ENCODE measurements around the gene SCOC.
A peak's percentile ranks its signal among the peaks of the same experiment; 100 is the strongest.

Gene SCOC

GRCh38 chr4:140427106-140427918, 53.9 kb downstream of the SCOC start, which contains the start of gene CLGN:
Gene CLGN (minus strand): TSS chr4:140427648. CDS start chr4:140413078, 14,570 bp downstream.
- Histone ChIP-seq H2AFZ (ENCODE audit: low read depth, low read length, severe bottlenecking) (peak within 1 kb of the TSS; percentile 79), H3K9me2 (replicated peaks; ENCODE audit: insufficient read depth, low read length) (no peaks in the 10 kb centered on the region), H3K36me3 (ENCODE audit: low read length) (no peaks in the 10 kb centered on the region), H3K27me3 (ENCODE audit: low read length) (no peaks in the 10 kb centered on the region), H3F3A (ENCODE audit: insufficient read depth) (no peaks in the 10 kb centered on the region), H3K4me2 (ENCODE audit: low read depth, low read length, poor library complexity, severe bottlenecking) (peak within 1 kb of the TSS; percentile 70), H3K27ac (ENCODE audit: low read depth, low read length) (peak within 1 kb of the TSS; percentile 9; the same call in 1 of the 2 replicates), H3K79me2 (ENCODE audit: insufficient read depth, low read length) (0 out of 2 replicates have a peak, but pooled peaks cover 12% of the 10 kb centered on the region), H3K9me3 (ENCODE audit: insufficient read depth, low read length) (no peaks in the 10 kb centered on the region), H4K20me1 (ENCODE audit: low read depth, low read length) (no peaks in the 10 kb centered on the region), H3K4me3 (ENCODE audit: insufficient read depth, low read length, poor library complexity, severe bottlenecking) (peak within 1 kb of the TSS; percentile 69), H3K9ac (ENCODE audit: low read length) (peak within 1 kb of the TSS; percentile 74)
- TF ChIP-seq CTCF (IDR thresholded peaks at IDR 0.05; ENCODE audit: insufficient read depth, low read length, poor library complexity, severe bottlenecking) (peak; percentile 15), EZH2phosphoT487 (conservative IDR thresholded peaks at IDR 0.05; ENCODE audit: low read length) (no peak)

GRCh38 chr4:140427919-140428471, 54.5 kb downstream of the SCOC start:
- Histone ChIP-seq H3K27me3 (ENCODE audit: low read length) (no peaks in the 10 kb centered on the region), H3K9ac (ENCODE audit: low read length) (peak overlapping the region; percentile 74), H3K27ac (ENCODE audit: low read depth, low read length) (peak overlapping the region; percentile 9; the same call in 1 of the 2 replicates), H3K9me3 (ENCODE audit: insufficient read depth, low read length) (no peaks in the 10 kb centered on the region), H3K9me2 (replicated peaks; ENCODE audit: insufficient read depth, low read length) (no peaks in the 10 kb centered on the region), H3F3A (ENCODE audit: insufficient read depth) (no peaks in the 10 kb centered on the region), H4K20me1 (ENCODE audit: low read depth, low read length) (no peaks in the 10 kb centered on the region), H3K36me3 (ENCODE audit: low read length) (no peaks in the 10 kb centered on the region), H3K4me3 (ENCODE audit: insufficient read depth, low read length, poor library complexity, severe bottlenecking) (peak overlapping the region; percentile 69), H3K4me2 (ENCODE audit: low read depth, low read length, poor library complexity, severe bottlenecking) (peak overlapping the region; percentile 70), H2AFZ (ENCODE audit: low read depth, low read length, severe bottlenecking) (peak overlapping the region; percentile 79), H3K79me2 (ENCODE audit: insufficient read depth, low read length) (0 out of 2 replicates have a peak, but pooled peaks cover 12% of the 10 kb centered on the region)
- TF ChIP-seq EZH2phosphoT487 (conservative IDR thresholded peaks at IDR 0.05; ENCODE audit: low read length) (no peak), CTCF (IDR thresholded peaks at IDR 0.05; ENCODE audit: insufficient read depth, low read length, poor library complexity, severe bottlenecking) (no peak)

Measured in SU-DHL-6 (cell line).